Loucy (cell line): Measurements from ENCODE around the gene TUBA3D.
"Not testable (repeated sequence)": the region's sequence is repeated elsewhere in the genome, so short reads cannot be mapped to it uniquely, and the experiment has no call there.

Experiments
- EZH2phosphoT487 ChIP-seq: fragments of 200-600 bp; IDR thresholded peaks from 2 replicates; pipeline ENCODE4 v1.6.1; 2018; ENCODE audit warnings: antibody characterized with exemption, mild to moderate bottlenecking, moderate library complexity, borderline replicate concordance
- TF ChIP-seq, protein P1 (sequence below): fragments of 200-600 bp; sonication (generic); conservative IDR thresholded peaks from 2 replicates; pipeline ENCODE4 v1.5.1; 2014; ENCODE audit warnings: mild to moderate bottlenecking, antibody characterized with exemption, low read length

DNA sequence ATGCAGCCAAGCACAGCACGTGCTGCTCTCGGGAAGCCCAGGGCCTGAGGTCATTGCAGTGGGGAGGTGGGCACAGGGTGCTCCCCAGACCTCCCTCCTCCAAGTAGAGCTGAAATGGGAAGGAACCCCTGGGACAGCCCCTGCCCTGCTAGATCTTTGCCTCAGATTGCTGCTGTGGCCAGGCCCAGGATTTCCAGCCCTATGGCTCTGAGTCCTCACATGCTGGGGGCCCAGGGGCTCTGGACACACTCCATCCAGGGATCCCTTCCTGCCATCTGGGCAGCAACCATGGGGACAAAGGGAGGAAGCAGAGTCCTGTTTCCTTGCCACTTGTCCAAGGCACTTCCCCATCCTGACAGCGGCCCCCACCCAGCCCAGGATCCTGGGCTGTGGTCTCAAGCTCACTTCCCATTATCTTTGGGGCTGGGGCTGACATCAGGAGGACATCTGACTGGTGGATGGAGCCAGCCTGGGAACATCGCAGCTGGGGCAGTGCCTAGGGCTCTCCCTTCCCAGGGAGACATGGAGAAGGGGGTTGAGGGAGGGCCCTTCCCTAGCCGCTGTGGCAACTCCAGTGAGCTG, 54.0 kb downstream of the TUBA3D start:
- TF ChIP-seq, protein P1, sequence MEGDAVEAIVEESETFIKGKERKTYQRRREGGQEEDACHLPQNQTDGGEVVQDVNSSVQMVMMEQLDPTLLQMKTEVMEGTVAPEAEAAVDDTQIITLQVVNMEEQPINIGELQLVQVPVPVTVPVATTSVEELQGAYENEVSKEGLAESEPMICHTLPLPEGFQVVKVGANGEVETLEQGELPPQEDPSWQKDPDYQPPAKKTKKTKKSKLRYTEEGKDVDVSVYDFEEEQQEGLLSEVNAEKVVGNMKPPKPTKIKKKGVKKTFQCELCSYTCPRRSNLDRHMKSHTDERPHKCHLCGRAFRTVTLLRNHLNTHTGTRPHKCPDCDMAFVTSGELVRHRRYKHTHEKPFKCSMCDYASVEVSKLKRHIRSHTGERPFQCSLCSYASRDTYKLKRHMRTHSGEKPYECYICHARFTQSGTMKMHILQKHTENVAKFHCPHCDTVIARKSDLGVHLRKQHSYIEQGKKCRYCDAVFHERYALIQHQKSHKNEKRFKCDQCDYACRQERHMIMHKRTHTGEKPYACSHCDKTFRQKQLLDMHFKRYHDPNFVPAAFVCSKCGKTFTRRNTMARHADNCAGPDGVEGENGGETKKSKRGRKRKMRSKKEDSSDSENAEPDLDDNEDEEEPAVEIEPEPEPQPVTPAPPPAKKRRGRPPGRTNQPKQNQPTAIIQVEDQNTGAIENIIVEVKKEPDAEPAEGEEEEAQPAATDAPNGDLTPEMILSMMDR: not testable (repeated sequence)
- TF ChIP-seq EZH2phosphoT487: not testable (repeated sequence)
